T-helper 2 cell treated with Interferon-gamma antibody and Interleukin-4, amounts not matched to agents 100 ng/mL and 5 ng/mL, for 36 hours (primary cell): ENCODE results near the gene NTM. TPM values are rescaled to one million over a fixed set of nuclear protein-coding genes. Genes with fewer than 3 reads are reported as not detected.

Source experiments
- intact Hi-C: fragments of 100-400 bp; cut with micrococcal nuclease; formaldehyde crosslinking; loops from one replicate; pipeline ENCODE4 v1.15.1; 2023
- total RNA-seq: library from RNA; stranded (reverse); gene quantifications from 2 replicates; pipeline ENCODE4 v1.2.3, GENCODE V29; 2022

NTM gene
- total RNA-seq, 1 donor from 2014 or later, result not detected

DNA sequence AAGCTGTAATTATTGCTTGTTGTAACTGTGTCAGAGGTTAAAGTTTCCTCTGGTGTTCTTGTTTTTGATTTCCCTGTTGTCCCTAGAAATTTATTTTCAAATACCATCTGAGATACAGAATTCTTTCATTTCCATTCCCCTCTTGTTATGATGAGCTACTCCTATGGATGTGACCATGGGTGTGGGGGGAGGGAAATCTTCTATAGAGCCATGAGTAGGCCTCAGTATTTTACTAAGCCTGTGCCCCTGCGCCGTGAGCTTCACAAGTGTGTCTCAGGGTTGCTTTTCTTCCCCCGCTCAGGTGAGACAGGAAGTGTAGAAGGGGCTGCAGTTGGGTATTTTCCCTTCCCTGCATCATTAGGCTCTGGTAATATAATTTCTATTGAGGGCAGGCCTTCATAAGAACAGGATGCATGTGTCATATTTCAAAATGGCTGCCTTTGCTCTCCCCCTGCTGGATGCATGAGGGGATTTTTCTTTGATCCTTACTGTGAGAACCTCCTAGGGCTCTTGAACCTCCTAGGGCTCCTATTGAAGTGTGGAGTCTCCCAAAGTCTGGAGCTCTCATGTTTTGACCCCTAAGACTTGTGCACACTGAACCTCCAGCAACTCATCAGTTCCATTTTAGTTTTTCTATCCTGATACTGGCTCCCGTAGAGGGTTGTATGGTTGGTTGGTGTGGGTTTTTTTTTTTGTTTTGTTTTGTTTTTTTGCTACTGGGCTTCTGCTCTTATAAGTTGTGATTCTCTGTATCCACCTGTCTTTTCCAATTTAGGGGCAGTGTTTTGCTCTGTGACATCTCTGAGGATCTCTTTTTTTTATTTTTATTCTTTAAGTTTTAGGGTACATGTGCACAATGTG lies 658.2 kb downstream of the NTM start:
- intact Hi-C loops, result loop anchor here (1.0 kb wide), 1 partner anchor 280 kb away; no protein-coding TSS in a partner anchor

DNA sequence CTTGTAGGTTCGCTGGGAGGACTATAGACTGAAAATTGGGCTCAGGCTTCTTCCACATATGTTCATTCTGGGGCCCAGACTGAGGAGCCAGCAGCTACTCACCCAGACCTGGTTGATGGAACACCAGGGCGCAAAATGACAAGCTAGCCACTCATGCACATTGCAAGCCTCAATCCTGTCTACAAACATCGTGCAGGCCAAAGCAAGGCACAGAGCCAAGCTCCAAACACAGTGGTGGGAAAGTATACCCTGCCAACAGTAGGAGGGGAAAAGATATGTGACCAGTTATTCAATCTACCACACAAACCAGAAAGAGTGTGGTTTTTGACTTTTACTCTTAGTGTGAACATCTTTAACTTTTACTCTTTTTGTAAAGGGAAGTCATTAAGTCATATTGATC lies 660.5 kb downstream of the NTM start:
- intact Hi-C loops, result no loop called here

DNA sequence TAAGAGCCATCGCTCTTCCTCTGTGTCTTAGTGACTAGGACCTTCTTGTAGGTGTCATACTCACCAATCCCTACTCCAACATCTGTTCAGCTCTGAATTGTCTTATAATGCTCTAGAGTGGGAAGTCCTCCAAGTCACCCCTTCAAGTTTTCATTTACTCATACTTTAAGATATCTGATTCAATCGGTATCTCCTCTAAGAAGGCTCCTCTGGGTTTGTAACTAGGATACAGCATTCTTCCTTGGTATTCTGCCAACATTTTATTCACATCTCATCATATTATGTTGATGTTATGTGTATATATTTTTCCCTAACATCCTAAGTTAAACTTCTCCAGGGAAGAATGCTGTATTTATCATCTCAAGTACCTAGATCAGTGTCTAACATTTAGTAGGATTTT lies 662.1 kb downstream of the NTM start:
- intact Hi-C loops, result no loop called here

DNA sequence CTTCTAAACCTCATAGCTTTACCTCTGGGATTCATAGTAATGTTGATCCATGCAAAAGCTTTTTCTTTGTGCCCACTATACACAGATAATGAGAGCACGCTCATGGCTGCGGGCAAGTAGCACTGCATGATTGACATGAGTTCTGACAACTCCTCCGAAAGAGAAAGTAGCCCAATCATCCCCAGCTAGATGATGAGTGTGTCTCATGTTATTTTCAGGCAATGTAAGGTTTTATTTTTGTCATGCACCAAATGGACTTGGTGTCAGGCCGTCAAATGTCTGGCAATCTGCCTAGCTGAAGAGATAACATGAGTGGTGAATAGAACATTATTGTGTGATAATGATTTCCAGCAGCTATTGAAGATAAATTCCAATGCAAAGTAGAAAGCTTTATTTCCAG lies 662.6 kb downstream of the NTM start:
- intact Hi-C loops, result no loop called here

DNA sequence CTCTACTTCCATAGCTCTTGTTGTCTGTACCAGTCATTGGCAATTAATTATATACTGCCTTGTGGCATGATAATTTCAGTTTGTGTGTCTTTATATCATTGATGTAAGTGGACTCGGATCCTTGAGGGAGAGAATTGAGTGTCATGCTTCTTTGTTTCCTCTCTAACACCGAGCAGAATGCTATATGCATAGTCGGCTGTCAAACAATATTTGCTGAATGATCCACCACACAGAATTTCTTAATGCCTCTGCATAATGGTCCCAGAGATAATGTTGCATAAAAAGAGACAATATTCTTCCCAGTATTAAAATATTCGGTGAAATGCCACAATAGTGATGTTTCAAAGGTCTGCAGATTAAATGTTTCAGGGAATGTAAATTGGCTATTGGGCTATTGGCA lies 664.8 kb downstream of the NTM start:
- intact Hi-C loops, result no loop called here

DNA sequence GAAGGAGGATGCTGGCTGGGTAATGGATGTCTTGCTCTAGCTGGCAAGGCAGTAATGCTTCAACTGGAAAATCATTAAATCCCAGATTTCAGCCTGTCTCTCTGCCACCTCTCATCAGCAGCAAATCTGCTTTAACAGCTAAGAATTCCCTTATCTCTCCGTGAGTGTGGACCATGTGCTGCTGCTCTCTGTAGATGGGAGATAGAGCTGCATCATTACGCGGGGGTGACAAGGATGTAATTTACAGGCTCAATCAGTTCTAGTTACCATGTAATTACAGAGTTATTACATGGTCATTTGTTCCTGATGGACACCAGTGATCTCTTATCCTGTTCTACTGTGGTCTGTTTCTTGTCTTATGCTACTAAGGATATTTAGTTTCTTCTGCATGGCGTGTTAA lies 665.4 kb downstream of the NTM start:
- intact Hi-C loops, result no loop called here

DNA sequence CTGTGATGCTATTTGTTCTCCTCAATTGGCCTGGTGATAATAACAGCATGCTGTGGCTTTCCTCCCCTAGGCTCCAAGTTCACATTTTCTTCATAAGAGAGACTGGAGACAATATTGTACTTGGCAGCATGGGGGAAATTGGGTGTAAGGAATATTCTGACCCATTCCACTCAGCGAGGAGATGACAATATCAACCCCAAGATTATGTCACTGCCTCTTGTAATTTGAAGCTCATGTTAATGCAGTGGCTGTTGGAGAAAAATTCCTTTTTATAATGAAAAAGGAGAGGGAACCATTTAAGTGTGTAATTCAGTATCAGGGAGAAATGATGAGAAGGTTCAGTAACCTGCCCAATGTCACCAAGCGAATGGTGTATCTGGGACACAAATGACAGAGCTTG lies 665.8 kb downstream of the NTM start:
- intact Hi-C loops, result no loop called here

DNA sequence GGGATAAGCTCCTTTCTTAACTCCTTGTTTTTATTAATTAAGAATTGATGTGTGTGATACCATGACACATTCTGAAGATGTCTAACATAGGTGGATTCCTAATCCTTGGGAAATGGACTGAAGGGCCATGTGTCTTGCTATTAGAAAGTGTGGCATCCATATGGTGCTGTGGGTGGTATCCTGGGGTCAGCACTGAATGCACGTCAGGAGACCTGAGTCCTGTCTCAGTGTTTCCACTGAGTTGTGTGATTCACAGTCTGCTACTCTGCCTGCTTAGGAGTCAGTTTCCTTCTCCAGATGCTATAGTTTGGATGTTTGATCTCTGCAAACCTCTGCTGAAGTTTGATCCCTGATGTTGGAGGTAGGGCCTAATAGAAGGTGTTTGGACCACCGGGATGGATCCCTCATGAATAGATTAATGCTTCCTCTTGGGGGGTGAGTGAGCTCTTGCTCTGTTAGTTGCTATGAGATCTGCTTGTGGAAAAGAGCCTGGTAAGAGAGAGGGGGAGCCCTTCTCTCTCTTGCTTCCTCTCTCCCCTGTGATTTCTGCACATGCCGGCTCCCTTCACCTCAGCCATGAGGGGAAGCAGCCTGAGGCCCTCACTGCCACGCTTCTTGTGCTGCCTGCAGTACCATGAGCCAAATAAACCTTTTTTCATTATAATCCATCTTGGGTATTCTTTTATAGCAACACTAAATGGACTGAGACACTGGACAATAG lies 666.5 kb downstream of the NTM start:
- intact Hi-C loops, result no loop called here

DNA sequence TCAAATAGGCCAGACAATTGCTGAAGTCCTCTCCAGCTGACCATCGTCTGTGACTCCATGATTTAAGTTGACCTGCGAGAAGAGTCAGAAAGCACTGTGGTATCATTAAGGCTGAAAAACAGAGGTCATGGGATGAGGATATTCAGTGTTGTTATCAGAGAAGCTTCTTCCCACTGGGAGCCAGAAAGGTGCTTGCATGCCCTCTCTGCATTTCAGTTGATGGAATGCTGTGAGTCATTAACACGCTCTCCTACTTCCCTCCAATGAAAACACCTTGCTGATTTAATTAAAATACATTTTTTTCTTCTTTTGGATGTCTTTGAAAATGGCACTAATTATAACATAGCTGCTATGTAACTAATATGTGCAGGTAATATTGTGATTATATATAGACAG lies 667.0 kb downstream of the NTM start:
- intact Hi-C loops, result no loop called here

DNA sequence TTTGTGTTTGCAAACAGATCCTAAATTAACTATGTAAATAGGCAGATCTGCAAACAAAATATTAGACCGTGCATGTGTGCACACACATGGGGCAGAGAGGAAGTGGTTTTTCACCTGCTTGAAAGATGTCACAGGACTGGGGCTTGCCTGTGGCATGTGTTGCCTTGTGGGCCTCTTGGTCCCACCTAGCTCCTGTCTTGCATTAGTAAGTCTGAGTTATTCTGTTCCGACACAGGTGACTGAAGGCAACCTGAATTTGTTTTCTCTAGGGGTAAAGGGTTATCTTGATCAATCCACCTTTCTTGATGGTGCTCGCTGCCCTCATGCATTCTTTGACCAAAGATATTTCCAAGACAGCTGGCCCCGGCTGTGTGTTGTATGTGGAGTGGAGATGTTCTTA lies 667.5 kb downstream of the NTM start:
- intact Hi-C loops, result no loop called here

DNA sequence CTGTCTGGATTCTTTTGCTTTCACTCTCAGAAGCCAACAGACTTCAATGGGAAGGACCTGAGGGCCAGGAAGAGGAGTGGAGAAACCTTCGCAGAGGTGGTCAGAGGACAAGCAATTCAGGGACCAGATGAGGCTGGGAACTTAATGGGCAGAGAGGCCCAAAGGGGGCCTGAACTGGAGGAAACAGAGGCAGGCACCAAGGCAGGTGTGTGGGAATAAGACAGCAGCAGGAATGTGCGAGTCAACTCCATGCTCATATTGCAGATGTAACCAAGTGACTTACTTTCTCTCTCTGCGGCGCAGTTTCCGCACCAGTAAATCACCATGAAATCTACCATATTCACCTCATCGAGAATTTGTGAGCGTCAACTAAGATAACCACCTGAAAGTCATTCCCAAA lies 669.1 kb downstream of the NTM start:
- intact Hi-C loops, result no loop called here

DNA sequence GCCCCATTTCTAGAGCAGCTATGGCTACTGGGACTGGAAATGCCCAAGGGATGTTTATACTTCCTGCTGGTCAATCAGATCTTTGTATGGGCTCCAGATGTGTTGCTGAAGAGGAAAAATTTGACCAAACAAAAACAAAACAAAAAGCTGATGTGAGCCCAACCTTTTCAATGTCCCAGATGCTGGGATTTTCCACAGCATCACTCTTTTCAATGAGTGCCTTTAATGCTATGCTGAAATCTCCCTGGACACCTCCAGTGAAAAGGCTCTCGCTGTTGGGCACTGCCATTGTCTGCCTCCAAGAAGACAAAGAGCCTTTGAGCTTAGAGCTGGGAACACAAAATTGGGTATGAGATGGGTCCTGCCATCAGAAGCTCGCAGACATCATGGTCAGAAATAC lies 671.9 kb downstream of the NTM start:
- intact Hi-C loops, result no loop called here

DNA sequence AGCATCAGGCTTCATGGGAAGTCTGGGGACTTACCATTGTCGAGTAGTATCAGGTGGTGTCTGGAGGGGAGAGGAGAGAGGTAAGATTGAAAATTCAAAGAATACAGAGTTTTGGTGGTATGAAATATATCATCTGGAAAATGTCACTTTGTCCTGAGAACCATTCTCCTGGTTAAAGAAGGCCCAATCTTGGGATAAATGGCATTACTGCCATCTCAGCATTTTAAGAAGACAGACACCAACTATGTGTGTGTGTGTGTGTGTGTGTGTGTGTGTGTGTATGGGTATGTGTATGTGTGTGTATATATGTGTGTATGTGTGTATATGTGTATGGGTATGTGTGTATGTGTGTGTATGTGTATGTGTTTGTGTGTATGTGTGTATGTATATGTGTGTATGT lies 673.3 kb downstream of the NTM start:
- intact Hi-C loops, result no loop called here

DNA sequence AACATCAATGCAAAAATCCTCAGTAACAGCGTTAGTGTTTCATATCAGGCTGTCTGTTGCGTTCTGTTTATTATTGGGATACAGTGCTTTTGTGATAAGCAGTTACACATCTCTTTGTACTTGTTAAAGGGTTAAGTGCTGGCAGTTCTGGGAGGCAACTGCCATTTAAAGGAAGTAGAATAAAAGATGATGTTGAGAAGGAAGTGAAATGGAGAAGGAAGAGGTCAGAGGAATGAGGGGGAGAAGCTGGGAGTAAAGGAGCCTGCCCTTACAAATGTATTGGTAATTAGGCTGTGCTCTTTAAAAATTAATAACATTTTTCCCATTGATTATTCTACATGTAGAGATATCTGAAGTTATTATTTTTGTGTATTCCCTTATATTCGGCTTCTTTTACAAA lies 674.7 kb downstream of the NTM start:
- intact Hi-C loops, result no loop called here

DNA sequence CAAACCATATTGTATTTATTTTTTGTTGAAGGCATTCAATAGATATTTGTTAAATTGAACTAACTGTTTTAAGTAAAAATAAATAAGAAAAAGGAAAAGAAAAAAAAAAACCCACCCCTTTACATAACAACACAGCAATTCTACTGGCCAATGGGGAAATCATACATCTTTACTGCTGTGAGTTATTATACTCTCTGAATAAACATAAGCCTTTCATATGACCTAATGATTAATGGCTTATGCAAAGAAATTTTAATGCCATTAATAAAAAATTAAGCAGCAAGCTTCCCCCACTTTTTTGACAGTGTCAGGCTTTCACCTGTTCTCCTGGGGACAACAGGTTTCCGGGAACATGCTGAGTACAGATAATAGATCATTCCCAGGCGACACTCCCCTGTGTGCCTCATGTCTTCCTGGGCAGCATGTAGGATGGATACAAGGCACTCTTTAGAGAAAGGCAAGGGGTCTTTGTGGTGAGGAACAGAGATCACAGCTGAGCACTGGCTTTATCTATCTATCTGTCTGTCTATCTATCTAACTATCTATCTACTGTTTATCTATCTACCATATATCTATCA lies 676.0 kb downstream of the NTM start:
- intact Hi-C loops, result no loop called here

DNA sequence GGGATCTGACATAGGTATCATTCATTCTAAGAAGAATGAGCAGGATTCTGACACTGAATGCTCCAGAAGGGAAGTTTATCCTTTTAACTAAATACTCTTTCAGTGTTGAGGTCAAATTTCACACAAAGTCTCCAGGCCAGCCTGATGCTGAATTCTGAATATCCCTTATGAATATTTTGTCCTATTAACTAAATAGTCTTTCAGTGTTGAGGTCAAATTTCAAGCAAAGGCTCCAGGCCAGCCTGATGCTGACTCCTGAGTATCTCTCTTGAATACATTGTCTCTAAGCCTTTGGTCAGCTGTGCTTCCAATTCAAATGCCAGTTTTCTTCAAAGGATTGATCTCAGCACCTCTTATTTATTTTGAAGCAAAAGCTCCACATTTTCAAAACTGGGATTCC lies 676.8 kb downstream of the NTM start:
- intact Hi-C loops, result no loop called here

DNA sequence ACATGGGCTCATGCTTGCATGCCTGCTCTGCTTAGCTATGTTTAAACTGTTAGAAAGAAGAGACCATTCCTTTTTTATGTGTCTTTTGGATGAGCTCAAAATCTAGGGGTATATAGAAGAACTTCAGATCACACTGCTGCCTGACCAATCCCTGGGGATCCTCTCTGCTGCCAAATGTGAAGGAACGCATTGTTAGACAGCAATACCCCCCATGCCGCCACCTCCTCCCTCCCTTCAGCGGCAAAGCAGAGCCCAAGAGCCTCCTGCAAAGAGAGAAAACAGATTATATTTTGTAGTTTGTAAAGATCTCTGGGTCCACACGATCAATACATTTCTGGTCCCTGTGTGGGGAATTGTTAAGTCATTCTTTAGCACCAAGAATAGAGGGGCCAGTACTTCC lies 677.6 kb downstream of the NTM start:
- intact Hi-C loops, result no loop called here

DNA sequence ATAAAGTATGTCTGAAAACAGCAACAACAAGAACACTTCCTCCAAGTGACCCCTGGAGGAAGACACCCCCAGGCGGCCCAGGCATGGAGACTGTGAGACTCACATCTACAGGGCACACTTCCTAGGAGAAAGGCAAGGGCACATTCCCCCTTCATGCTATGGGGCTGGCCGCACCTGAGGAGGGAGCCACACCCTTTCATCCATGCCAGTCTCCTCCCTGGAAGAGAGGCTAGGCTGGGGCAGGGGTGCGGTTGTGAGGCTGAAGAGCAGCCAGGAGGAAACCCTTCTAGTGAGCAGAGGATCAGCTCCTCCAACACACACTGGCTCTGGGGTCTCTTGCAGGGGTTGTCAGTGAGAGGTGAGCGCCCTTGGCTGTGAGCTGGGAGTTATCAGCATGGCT lies 678.8 kb downstream of the NTM start:
- intact Hi-C loops, result no loop called here

DNA sequence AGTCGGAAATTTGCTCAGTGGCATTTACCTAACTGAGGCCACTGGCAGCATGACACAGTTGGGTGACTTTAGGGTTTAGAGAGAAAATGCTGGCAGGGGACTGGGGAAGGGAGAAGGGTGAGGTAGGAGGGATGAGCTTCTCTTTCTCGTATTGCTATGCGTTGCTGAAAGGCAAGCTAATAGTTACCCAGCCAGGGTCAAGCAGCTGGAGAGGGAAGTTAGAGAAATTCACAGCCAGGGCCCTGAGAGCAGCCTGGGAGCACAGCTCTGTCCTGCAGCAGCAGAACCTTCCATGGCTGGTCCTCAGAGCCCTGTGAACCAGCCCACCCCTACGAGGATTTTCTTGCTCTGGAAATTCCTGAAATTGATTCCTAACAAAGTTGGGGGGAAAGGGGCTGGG lies 679.6 kb downstream of the NTM start:
- intact Hi-C loops, result no loop called here

DNA sequence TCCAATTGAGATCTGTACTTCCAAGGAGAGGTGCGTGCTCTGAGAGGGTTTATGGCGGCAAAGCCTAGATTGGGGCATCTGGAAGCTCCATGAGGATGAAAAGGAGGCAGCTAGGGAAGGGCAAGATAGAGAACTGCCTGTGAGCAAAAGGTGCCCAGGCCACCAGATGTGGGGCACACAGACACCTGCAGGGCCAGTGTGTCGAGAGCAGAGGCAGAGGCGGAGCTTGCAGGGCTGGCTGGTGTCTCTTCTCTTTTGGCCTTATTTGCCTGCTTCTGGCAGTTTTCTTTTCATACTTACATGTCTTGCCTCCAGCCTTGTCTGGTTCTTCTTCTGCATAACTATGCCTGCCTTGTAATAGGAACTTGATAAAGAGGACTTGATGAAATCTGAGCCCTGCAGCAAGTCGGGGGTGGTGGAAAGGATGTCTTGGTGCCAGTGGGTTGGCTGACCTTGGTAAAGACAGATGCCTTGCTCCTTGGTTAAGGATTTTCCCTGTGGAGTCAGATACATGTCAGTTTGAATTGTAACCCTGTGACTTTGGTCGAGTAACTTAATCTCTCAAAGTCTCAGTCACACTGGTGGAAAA lies 680.3 kb downstream of the NTM start:
- intact Hi-C loops, result no loop called here

DNA sequence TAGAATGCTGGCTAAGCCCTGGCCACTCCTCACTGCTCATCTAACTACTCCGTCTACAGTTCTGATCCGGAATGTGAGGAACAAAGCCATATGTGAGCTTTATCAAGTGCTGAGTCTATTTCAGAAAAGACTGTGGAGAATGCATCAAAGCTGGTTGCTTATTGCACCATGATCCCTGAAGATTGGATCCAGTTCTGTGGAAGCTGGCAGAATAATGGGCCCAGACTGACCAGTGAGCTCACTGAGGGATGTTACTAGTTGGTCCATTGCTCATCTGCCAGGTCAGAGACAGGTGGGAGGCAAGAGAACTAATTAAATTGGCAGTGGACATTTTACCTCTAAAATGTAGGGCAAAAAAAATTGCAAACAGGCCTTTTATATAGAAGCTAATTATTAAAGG lies 681.3 kb downstream of the NTM start:
- intact Hi-C loops, result no loop called here

DNA sequence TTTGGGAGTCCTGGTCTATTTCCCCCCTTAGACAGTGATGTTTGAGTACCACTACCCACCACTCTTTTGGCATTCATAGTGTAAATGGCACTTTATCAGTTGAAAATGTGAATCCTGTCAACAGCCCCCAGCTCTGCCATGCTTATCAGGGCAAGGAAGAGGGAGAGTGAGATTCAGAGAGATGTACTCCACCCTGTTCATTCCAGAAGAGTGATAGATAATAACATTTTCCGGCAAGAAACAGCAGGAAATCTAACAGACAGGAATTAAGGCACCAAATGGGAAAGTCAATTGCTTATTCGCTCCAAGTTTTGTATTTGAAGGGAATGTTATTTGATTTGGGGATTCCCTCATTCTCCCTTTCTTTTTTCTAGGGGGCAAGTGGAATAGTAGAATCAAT lies 681.9 kb downstream of the NTM start:
- intact Hi-C loops, result no loop called here
